Activated CD4-positive, alpha-beta T cell treated with anti-CD3 and anti-CD28 coated beads, Interleukin-2, amount 10 ng/mL, durations not matched to agents 24 days and 14 days (primary cell): Measurements from ENCODE around the gene WDR1. TPM values are rescaled to one million over a fixed set of nuclear protein-coding genes. Genes with fewer than 3 reads are reported as not detected.

ENCODE experiments used
- DNase-seq: peaks from one replicate; pipeline ENCODE4 v3.0.0; 2022
- H3K27ac Mint-ChIP-seq: one replicate; pipeline ENCODE4 v1.8.0; 2022; ENCODE audit warnings: mild to moderate bottlenecking, mixed read lengths
- H3K27me3 Mint-ChIP-seq: one replicate; pipeline ENCODE4 v1.8.0; 2022; ENCODE audit warnings: mixed read lengths
- H3K36me3 Mint-ChIP-seq: one replicate; pipeline ENCODE4 v1.8.0; 2022; ENCODE audit warnings: low read depth, mild to moderate bottlenecking, mixed read lengths
- H3K4me1 Mint-ChIP-seq: one replicate; pipeline ENCODE4 v1.8.0; 2021; ENCODE audit warnings: mixed read lengths
- H3K4me3 Mint-ChIP-seq: one replicate; pipeline ENCODE4 v1.8.0; 2022; ENCODE audit warnings: mild to moderate bottlenecking, moderate library complexity, mixed read lengths
- H3K9me3 Mint-ChIP-seq: one replicate; pipeline ENCODE4 v1.8.0; 2021; ENCODE audit warnings: mixed read lengths
- intact Hi-C: fragments of 100-400 bp; cut with micrococcal nuclease; formaldehyde crosslinking; loops from one replicate; pipeline ENCODE4 v1.15.1; 2023
- total RNA-seq: library from RNA; stranded (reverse); gene quantifications from 2 replicates; pipeline ENCODE4 v1.2.3, GENCODE V29; 2022

Gene WDR1
- total RNA-seq, 1 donor from 2014 or later, result 369 TPM

DNA sequence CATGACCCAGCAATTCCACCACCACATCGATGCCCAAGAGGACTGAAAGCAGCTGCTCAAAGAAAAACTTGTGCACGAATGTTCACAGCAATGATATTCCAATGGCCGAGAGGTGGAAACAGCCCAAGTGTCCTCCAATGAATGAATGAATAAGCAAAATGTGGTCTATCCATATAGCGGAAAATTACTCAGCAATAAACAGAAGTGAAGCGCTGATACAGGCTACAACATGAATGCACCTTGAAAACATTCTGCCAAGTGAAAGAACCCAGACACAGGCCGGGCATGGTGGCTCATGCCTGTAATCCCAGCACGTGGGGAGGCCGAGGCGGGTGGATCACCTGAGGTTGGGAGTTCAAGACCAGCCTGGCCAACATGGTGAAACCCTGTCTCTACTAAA, 90.1 kb downstream of the WDR1 start:
- intact Hi-C loops, result no loop called here
- no peaks in the 10 kb centered on the region for H3K36me3 Mint-ChIP-seq
- peaks cover 17% of the 10 kb centered on the region for H3K27me3 Mint-ChIP-seq
- no peaks in the 10 kb centered on the region for H3K9me3 Mint-ChIP-seq
- DNase-seq, result no peak
- H3K27ac Mint-ChIP-seq, result no peak overlapping the region
- no peaks in the 10 kb centered on the region for H3K4me1 Mint-ChIP-seq
- no peak overlapping the region for H3K4me3 Mint-ChIP-seq

DNA sequence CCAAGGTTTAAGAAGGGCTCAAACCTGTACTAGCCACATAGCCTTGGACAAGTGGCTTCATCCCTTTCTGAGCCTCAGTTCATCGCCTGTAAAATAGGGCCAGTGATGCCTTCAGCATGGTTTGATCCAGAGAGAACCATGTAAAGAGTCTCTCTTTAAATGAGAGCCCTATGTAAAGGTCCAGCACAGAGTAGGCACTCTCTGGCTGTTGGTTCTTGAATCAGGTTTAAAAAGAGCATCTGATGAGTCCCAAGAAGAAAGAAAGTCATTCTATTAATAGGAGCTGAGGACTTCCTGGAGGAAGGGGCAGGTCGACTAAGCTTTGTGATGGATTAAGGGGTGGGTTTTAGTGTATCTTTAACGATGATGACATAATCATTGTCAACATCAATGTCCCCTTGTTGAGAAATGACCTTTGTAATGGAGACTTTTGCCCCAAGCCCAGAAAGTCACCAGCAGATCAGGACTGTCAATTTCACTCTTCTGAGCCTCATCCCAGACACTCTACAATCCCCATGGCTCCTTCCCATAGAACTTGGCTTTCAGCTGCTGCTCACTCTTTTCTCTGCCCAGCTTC, 91.3 kb downstream of the WDR1 start:
- H3K36me3 Mint-ChIP-seq, result no peaks in the 10 kb centered on the region
- H3K4me3 Mint-ChIP-seq, result no peak overlapping the region
- H3K9me3 Mint-ChIP-seq, result no peaks in the 10 kb centered on the region
- no peak overlapping the region for H3K27ac Mint-ChIP-seq
- peaks cover 15% of the 10 kb centered on the region for H3K27me3 Mint-ChIP-seq
- intact Hi-C loops, result no loop called here
- DNase-seq, result no peak
- no peaks in the 10 kb centered on the region for H3K4me1 Mint-ChIP-seq

Other genes with a start within 250 kb of the WDR1 start
- gene SLC2A9, start 95.3 kb downstream of the WDR1 start, total RNA-seq, result 1.6 and 2.4 TPM in 2 replicates